ENCODE measurements around the gene LSM7.

DNA sequence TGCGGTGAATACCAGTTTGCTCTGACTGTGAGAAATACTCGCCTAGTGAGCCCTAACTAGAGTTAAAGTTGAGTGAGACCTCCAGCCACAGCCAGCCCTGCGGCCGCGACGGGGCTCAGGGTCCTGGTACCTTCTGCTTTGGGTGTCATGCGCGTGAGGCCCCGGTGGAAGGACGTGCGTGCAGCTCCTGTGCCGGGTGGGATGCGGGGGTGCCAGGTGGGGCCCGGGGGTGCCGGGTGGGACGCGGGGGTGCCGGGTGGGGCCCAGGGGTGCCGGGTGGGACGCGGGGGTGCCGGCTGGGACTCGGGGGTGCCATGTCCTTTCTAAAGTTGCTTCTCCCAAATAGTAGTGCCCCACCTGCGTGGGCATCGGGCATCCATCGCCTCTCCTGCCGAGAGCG lies 23.2 kb upstream of the LSM7 start:
- TF ChIP-seq, protein P1, sequence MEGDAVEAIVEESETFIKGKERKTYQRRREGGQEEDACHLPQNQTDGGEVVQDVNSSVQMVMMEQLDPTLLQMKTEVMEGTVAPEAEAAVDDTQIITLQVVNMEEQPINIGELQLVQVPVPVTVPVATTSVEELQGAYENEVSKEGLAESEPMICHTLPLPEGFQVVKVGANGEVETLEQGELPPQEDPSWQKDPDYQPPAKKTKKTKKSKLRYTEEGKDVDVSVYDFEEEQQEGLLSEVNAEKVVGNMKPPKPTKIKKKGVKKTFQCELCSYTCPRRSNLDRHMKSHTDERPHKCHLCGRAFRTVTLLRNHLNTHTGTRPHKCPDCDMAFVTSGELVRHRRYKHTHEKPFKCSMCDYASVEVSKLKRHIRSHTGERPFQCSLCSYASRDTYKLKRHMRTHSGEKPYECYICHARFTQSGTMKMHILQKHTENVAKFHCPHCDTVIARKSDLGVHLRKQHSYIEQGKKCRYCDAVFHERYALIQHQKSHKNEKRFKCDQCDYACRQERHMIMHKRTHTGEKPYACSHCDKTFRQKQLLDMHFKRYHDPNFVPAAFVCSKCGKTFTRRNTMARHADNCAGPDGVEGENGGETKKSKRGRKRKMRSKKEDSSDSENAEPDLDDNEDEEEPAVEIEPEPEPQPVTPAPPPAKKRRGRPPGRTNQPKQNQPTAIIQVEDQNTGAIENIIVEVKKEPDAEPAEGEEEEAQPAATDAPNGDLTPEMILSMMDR (IDR thresholded peaks at IDR 0.05) = no peak
- TF ChIP-seq POLR2A (IDR thresholded peaks at IDR 0.05) = no peak
